T-helper 1 cell (primary cell): ENCODE measurements around the gene RDH16.
"Not testable (repeated sequence)": the region's sequence is repeated elsewhere in the genome, so short reads cannot be mapped to it uniquely, and the experiment has no call there.

Source experiments
- DNase-seq, 5 donors: peaks; one replicate each; pipeline ENCODE4 v3.0.0-alpha.2; 2012 to 2020

RDH16 gene

DNA sequence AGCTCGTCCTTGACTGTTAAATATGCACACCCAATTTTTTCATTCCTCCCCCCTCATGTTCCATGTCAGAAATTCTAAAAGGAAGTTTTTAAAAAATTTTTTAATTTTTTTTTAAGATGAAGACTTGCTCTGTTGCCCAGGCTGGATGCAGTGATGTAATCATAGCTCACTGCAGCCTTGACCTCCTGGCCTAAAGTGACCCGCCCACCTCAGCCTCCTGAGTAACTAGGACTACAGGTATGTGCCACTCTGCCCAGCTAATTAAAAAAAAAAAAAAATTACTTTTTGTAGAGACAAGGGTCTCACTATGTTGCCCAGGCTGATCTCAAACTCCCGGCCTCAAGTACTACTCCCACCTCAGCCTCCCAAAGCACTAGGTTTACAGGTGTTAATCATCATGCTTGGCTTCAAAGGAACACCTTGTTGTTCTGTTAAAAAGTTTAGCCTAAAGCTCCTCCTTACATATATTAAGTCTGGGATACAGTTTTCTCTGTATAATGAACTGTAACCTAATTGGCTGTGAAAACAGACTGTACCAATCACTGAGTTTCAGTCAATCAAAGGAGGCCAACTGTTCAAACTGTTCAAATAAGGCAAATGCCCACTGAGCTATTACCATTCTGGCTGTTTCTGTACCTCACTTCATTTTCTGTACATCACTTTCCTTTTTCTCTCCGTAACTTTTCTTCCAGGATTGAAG is 41.0 kb downstream of the RDH16 start:
- no peak for DNase-seq

DNA sequence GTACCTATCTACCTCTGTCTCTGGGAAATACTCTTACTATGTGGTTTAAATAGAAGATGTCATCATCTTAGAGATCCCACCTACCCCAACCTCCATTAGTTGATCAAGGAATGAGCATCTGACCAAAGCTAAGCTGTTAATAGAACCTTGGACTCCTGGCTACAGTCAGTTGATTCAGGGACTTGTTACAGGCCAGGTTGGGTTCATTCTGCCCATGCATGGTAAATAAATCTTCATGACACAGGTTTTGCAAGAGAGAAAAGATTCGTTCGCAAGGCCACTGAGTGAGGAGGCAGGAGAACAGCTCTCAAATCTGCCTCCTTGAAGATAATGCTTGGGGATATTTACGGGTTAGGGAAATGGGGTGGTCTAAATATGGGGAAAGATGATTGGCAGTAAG is 42.7 kb downstream of the RDH16 start:
- no peak for DNase-seq

DNA sequence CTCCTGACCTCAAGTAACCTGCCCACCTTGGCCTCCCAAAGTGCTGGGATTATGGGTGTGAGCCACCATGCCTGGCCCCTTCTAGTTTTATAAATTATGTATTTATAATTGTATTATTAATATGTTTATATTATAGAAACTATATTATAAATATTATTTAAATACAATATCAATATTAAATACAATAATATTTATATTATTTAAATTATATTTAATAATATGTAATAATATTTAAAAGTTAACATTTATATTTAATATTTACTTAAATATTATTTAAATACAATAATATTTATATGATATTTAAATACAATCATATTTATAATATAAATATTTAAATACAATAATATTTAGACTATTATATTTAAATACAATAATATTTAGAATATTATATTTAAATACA is 43.2 kb downstream of the RDH16 start:
- no peak for DNase-seq

DNA sequence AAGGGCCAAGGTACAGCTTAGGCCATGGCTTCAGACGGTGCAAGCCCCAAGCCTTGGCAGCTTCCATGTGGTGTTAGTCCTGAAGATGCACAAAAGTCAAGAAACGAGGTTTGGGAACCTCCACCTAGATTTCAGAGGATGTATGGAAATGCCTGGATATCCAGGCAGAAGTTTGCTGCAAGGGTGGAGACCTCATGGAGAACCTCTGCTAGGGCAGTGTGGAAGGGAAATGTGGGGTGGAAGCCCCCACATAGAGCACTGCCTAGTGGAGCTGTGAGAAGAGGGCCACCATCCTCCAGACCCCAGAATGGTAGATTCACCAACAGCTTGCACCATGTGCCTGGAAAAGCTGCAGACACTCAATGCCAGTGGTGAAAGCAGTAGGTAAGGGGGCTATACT is 48.0 kb downstream of the RDH16 start:
- not testable (repeated sequence) for DNase-seq

DNA sequence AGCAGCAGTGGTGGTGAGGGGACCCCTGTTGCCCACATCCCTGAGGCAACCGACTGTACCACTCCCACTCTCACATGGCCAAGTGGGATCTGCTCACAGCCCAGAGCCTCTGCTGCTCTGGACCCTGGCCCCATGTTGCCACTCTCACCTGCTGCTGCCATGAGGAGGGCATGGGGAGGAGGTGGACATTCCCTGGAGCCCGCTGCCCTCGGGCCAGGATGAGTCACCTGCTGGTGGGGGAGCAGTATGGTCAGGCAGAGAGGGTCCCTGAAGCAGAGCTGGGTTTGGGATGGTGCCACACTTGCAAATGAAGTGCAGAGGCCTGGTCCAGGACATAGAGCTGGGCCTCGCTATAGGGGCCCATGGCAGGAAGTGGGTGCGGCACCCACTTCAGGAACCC is 49.3 kb downstream of the RDH16 start:
- DNase-seq = no peak

DNA sequence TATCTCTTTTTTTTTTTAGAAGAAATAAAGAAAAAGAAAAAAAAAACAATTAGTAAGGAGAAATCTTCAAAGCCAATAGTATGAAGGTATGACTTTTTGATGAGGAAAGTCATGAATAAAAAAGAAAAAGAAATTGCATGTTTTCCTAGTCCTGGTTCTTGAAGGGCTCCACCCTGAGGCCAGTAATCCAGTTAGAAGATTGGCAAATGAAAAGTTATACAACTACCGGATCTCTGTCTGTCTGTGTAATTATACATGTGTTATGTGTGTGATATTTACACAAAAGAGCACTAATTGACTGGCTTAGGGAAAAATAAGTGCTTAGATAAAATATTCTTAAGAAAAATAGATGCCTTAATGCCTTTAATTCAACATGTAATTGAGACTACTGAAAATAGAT is 51.6 kb downstream of the RDH16 start:
- no peak for DNase-seq

DNA sequence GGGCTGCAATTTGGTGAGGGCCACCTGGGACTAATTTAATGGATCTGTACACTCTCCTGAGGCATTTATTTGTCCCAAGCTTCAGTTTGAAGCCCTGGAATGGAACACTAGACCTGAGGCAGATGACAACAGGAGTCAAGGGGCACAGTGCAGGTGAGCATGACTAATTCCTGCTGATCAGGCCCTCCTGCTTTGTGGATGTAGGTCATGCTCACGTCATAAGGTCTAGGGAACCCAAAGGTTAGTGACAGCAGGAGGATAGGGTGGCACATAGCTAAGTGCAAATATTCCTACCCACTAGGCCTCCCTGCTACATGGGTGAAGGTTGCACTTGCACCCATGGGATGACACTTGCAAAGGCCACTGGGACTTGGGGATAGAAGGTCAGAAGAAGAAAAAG is 54.0 kb downstream of the RDH16 start:
- no peak for DNase-seq
